ENCODE results near the gene SAP30BP. TPM values are rescaled to one million over a fixed set of nuclear protein-coding genes. Genes with fewer than 3 reads are reported as not detected.

Gene SAP30BP
- total RNA-seq, 2 donors from 2014 or later, result 96.5 to 113 TPM

DNA sequence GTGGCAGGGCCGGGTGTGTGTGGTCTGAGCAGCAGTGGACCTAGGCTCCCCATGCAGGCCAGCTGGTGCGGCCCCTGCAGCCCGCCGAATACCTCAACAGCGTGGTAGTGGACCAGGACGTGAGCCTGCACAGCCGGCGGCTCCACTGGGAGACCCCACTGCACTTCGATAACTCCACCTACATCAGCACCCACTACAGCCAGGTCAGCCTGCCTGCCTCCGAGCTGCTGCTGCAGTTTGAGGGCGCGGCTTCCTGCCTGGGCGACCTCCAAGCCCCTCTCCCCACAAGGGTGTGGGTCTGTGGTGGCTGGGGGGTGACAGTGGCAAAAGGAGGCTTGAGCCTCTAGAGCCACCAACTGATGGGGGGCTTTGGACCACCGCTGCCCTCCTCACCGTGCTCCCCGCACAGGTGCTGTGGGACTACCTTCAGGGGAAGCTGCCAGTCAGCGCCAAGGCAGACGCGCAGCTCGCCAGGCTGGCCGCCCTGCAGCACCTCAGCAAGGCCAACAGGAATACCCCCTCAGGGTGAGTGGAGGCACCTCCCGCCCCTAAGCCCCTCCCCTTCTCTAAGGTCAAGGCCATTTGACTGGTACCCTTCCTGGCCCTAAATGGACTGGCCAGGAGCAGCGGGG is 42.3 kb upstream of the SAP30BP start:
- H3K9ac ChIP-seq (ENCODE audit: extremely low read depth, low read length, poor library complexity, severe bottlenecking), result no peak overlapping the region
- Mint-ChIP-seq H3K36me3 (ENCODE audit: low read depth) (no peaks in the 10 kb centered on the region), H3K27ac (no peak overlapping the region), H3K4me1 (peaks cover 6% of the 10 kb centered on the region), H3K27me3 (ENCODE audit: insufficient read depth) (peaks cover 3% of the 10 kb centered on the region), H3K4me3 (no peak overlapping the region), H3K9me3 (no peaks in the 10 kb centered on the region)
- no peak overlapping the region for H3K4me3 ChIP-seq (ENCODE audit: low read length)
- DNase-seq, result no peak
- TF ChIP-seq, protein P1, sequence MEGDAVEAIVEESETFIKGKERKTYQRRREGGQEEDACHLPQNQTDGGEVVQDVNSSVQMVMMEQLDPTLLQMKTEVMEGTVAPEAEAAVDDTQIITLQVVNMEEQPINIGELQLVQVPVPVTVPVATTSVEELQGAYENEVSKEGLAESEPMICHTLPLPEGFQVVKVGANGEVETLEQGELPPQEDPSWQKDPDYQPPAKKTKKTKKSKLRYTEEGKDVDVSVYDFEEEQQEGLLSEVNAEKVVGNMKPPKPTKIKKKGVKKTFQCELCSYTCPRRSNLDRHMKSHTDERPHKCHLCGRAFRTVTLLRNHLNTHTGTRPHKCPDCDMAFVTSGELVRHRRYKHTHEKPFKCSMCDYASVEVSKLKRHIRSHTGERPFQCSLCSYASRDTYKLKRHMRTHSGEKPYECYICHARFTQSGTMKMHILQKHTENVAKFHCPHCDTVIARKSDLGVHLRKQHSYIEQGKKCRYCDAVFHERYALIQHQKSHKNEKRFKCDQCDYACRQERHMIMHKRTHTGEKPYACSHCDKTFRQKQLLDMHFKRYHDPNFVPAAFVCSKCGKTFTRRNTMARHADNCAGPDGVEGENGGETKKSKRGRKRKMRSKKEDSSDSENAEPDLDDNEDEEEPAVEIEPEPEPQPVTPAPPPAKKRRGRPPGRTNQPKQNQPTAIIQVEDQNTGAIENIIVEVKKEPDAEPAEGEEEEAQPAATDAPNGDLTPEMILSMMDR (conservative IDR thresholded peaks at IDR 0.05), result no peak
- no peaks in the 10 kb centered on the region for H3K36me3 ChIP-seq (ENCODE audit: control insufficient read depth, insufficient read depth, low read length)
- no peaks in the 10 kb centered on the region for H3K9me3 ChIP-seq (ENCODE audit: control insufficient read depth, low read length)
- WGBS, 2 experiments (ENCODE audit: insufficient coverage in 1 of 2, insufficient read length in 1 of 2), result 95 to 97% methylated on average over 9 to 22 of the region's 23 CpGs
- H3K27me3 ChIP-seq (ENCODE audit: control insufficient read depth, insufficient read depth, low read length, poor library complexity, severe bottlenecking), result no peaks in the 10 kb centered on the region
- H3K4me1 ChIP-seq (ENCODE audit: control insufficient read depth, insufficient read depth, low read length), result peaks cover 7% of the 10 kb centered on the region
- no peak overlapping the region for H3K27ac ChIP-seq (ENCODE audit: low read depth, low read length)

DNA sequence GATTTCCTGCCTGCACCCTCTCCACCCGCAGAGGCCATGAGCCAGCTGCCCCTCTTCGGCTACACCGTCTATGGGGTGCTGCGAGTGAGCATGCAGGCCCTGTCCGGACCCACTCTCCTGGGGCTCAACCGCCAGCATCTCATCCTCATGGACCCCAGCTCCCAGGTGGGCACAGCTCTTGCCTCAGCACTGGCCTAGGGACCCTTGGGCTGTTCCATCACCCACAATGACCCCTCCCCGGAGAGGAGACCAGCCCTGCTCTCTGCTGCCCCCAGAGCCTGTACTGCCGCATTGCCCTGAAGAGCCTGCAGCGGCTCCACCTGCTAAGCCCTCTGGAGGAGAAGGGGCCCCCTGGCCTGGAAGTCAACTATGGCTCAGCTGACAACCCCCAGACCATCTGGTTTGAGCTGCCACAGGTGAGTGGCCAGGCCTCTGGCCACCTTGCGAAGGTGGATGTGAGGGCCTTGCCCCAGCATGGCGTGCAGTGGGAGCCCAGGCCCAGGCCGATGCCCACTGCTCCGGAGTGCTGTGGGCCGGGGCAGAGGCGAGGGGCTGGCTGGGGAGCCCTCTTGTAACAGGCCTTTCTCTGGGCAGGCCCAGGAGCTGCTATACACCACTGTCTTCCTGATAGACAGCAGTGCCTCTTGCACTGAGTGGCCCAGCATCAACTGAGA is 41.2 kb upstream of the SAP30BP start:
- no peak overlapping the region for H3K27ac Mint-ChIP-seq
- peak; percentile 95 for DNase-seq
- no peak overlapping the region for H3K9ac ChIP-seq (ENCODE audit: extremely low read depth, low read length, poor library complexity, severe bottlenecking)
- H3K36me3 ChIP-seq (ENCODE audit: control insufficient read depth, insufficient read depth, low read length), result no peaks in the 10 kb centered on the region
- no peak overlapping the region for H3K4me3 Mint-ChIP-seq
- H3K27me3 Mint-ChIP-seq (ENCODE audit: insufficient read depth), result peaks cover 3% of the 10 kb centered on the region
- H3K4me3 ChIP-seq (ENCODE audit: low read length), result no peak overlapping the region
- peaks cover 6% of the 10 kb centered on the region for H3K4me1 Mint-ChIP-seq
- no peaks in the 10 kb centered on the region for H3K36me3 Mint-ChIP-seq (ENCODE audit: low read depth)
- H3K9me3 ChIP-seq (ENCODE audit: control insufficient read depth, low read length), result no peaks in the 10 kb centered on the region
- TF ChIP-seq, protein P1 (conservative IDR thresholded peaks at IDR 0.05), result peak; percentile 89
- H3K27ac ChIP-seq (ENCODE audit: low read depth, low read length), result no peak overlapping the region
- 82 to 93% methylated on average over 4 to 15 of the region's 15 CpGs for WGBS, 2 experiments (ENCODE audit: insufficient coverage in 1 of 2, insufficient read length in 1 of 2)
- H3K27me3 ChIP-seq (ENCODE audit: control insufficient read depth, insufficient read depth, low read length, poor library complexity, severe bottlenecking), result no peaks in the 10 kb centered on the region
- no peaks in the 10 kb centered on the region for H3K9me3 Mint-ChIP-seq
- H3K4me1 ChIP-seq (ENCODE audit: control insufficient read depth, insufficient read depth, low read length), result peaks cover 7% of the 10 kb centered on the region

DNA sequence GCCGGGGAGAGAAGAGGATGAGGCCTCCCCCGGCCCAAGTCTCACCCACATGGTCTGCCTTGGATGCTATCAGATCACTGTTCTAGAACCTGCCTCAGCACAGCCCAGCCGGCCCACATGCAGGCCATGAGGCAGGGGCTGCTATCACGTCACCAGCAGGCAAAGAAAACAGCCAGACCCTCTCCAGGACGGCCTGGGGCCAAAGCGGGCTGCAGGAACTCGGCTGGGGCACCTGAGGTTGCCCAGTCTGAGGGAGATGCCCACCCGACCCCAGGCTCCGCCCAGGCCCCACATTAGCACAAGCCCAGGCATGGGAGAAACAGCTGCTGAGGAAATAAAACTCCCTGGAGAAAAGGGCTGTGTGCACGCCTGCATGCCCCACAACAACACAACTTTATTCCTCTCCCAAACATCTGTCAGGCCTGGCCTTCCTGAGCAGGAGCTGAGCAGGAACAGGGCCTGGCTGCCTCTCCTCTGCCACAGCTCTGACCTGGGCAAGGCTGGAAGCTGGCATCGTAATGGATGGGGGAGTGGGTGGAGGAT is 40.6 kb upstream of the SAP30BP start:
- Histone ChIP-seq H3K36me3 (ENCODE audit: control insufficient read depth, insufficient read depth, low read length) (no peaks in the 10 kb centered on the region), H3K4me1 (ENCODE audit: control insufficient read depth, insufficient read depth, low read length) (peaks cover 7% of the 10 kb centered on the region), H3K4me3 (ENCODE audit: low read length) (no peak overlapping the region), H3K9me3 (ENCODE audit: control insufficient read depth, low read length) (no peaks in the 10 kb centered on the region), H3K9ac (ENCODE audit: extremely low read depth, low read length, poor library complexity, severe bottlenecking) (no peak overlapping the region), H3K27ac (ENCODE audit: low read depth, low read length) (no peak overlapping the region), H3K27me3 (ENCODE audit: control insufficient read depth, insufficient read depth, low read length, poor library complexity, severe bottlenecking) (no peaks in the 10 kb centered on the region)
- DNase-seq, result no peak
- Mint-ChIP-seq H3K27me3 (ENCODE audit: insufficient read depth) (peaks cover 3% of the 10 kb centered on the region), H3K27ac (no peak overlapping the region), H3K4me1 (peaks cover 6% of the 10 kb centered on the region), H3K4me3 (no peak overlapping the region), H3K36me3 (ENCODE audit: low read depth) (no peaks in the 10 kb centered on the region), H3K9me3 (no peaks in the 10 kb centered on the region)
- WGBS, 2 experiments (ENCODE audit: insufficient coverage in 1 of 2, insufficient read length in 1 of 2), result 91 to 96% methylated on average over 6 to 11 of the region's 11 CpGs
- TF ChIP-seq, protein P1 (conservative IDR thresholded peaks at IDR 0.05), result no peak
